Measurements from ENCODE around the gene RPA1. TPM values are rescaled to one million over a fixed set of nuclear protein-coding genes. Genes with fewer than 3 reads are reported as not detected.

The RPA1 gene
- total and polyA plus RNA-seq, 10 of the 15 experiments (the other 5 are each of a cell fraction or from before 2014, with no cell fraction given), result 35.9 to 198 (median 71.2) TPM

GRCh38 chr17:1899403-1900000, 69.7 kb downstream of the RPA1 start:
- Histone ChIP-seq H4K20me1 (ENCODE audit: control insufficient read depth, insufficient read depth) (no peaks in the 10 kb centered on the region), H2AFZ (ENCODE audit: control insufficient read depth, low read depth, low read length) (no peak overlapping the region), H3K4me1 (ENCODE audit: control insufficient read depth, insufficient read depth, low read length) (peaks cover 23% of the 10 kb centered on the region), H3K79me2 (ENCODE audit: control insufficient read depth, insufficient read depth, low read length) (no peaks in the 10 kb centered on the region), H3K4me2 (ENCODE audit: control insufficient read depth, insufficient read depth) (no peak overlapping the region), H3K9me3 (replicated peaks; ENCODE audit: control insufficient read depth, insufficient read depth, low read length) (no peaks in the 10 kb centered on the region), H3K27ac (ENCODE audit: control insufficient read depth, insufficient read depth) (no peak overlapping the region), H3K4me3 (no peak overlapping the region), H3K36me3 (ENCODE audit: control insufficient read depth in 2 of 2, insufficient read depth in 2 of 2, low read length in 1 of 2) (peaks cover 15 to 18% of the 10 kb centered on the region in 2 experiments; a peak in 3 of 4 replicates), H3K27me3 (replicated peaks in 1 of 2; ENCODE audit: control insufficient read depth in 2 of 2, insufficient read depth in 2 of 2, low read length in 1 of 2) (no peaks in the 10 kb centered on the region), H3K9ac (ENCODE audit: control insufficient read depth, insufficient read depth, low read length) (no peak overlapping the region)
- no TSS peak for BruUV-seq (replicated peaks)
- FAIRE-seq (no peak), ATAC-seq (no peak), DNase-seq (ENCODE audit: low read depth, low spot score) (no peak)
- TF ChIP-seq ZBED1 (IDR thresholded peaks at IDR 0.05; ENCODE audit: borderline replicate concordance), result no peak
- TF ChIP-seq CTCF (IDR thresholded peaks at IDR 0.05 in 2 of 3, conservative IDR thresholded peaks at IDR 0.05 in 1 of 3; ENCODE audit: control insufficient read depth in 2 of 3, extremely low read depth in 1 of 3, insufficient read depth in 1 of 3, low read depth in 3 of 3, low read length in 3 of 3), result 0 out of 6 replicates have a peak, but pooled peaks of 2 of the 3 experiments have one; percentile 6 to 21
- no peak for TF ChIP-seq CUX1 (IDR thresholded peaks at IDR 0.05; ENCODE audit: insufficient replicate concordance, low read depth, low read length)
- no peak for TF ChIP-seq PML (IDR thresholded peaks at IDR 0.05; ENCODE audit: low read length)
- TF ChIP-seq STAT1 (conservative IDR thresholded peaks at IDR 0.05), result no peak
- no peak for TF ChIP-seq ZNF217 (IDR thresholded peaks at IDR 0.05)
- no peak for TF ChIP-seq TCF3 (IDR thresholded peaks at IDR 0.05; ENCODE audit: borderline replicate concordance, insufficient read depth, low read depth, low read length)
- TF ChIP-seq STAT3 (IDR thresholded peaks at IDR 0.05; ENCODE audit: low read depth, low read length), result no peak
- CTCF ChIA-PET, result no interaction called here
- in situ Hi-C loops (cut with MboI) (no loop called here), intact Hi-C loops (cut with micrococcal nuclease; ENCODE audit: unreplicated experiment) (no loop called here)
- RAD21 ChIA-PET (ENCODE audit: unreplicated experiment), result no interaction called here
- SMC1A ChIA-PET (ENCODE audit: uncharacterized antibody, unreplicated experiment), result no interaction called here
- POLR2A ChIA-PET, result no interaction called here
- WGBS (ENCODE audit: insufficient coverage, insufficient replicate concordance, low lambda C conversion rate, missing lambda C conversion rate), result 86% methylated on average over 8 of the region's 8 CpGs
